AG04449 (cell line): ENCODE results near the gene SLC24A3.

Experiments used
- CTCF ChIA-PET: fragments of 350-600 bp; formaldehyde crosslinking; extraction: SDS; loops from one replicate; lab custom pipeline; 2021; ENCODE audit warnings: antibody characterized with exemption; lab: Yijun Ruan, JAX
- POLR2A ChIA-PET: fragments of 400-600, 350-600 bp; formaldehyde crosslinking; extraction: SDS; loops from one replicate; lab custom pipeline; 2020; ENCODE audit warnings: antibody characterized with exemption, inconsistent platforms; lab: Yijun Ruan, JAX
- DNase-seq: peaks from one replicate; pipeline ENCODE4 v3.0.0-alpha.2; 2010; ENCODE audit warnings: low read depth, low spot score
- H3K4me3 ChIP-seq: 2 replicates; pipeline ENCODE4 v1.5.1; 2011; ENCODE audit warnings: low read depth, mild to moderate bottlenecking, control low read depth, low read length
- CTCF ChIP-seq: IDR thresholded peaks from one replicate; pipeline ENCODE4 v1.5.1; 2011; ENCODE audit warnings: mild to moderate bottlenecking, moderate library complexity, low read length, control low read depth, inconsistent platforms; ENCODE audit not compliant: insufficient read depth; ENCODE audit errors: missing control alignments

Gene SLC24A3

GRCh38 chr20:19519466-19519865, 307.0 kb downstream of the SLC24A3 start:
- CTCF ChIA-PET: interaction anchor here (1.2 kb wide), 1 partner anchor 142 kb away, joined by 3 read pairs; no protein-coding TSS in a partner anchor
- H3K4me3 ChIP-seq: no peak overlapping the region
- POLR2A ChIA-PET: no interaction called here

GRCh38 chr20:19520261-19520660, 307.8 kb downstream of the SLC24A3 start:
- TF ChIP-seq CTCF: no peak
- ChIA-PET POLR2A (no interaction called here), CTCF (interaction anchor here (1.2 to 1.3 kb wide), 2 partner anchors 9 to 142 kb away, joined by 3 to 5 read pairs; no protein-coding TSS in a partner anchor)
- H3K4me3 ChIP-seq: no peak overlapping the region
- DNase-seq: no peak

More at GRCh38 chr20:19519466-19519865, 307.0 kb downstream of the SLC24A3 start:
- TF ChIP-seq CTCF: no peak
- no peak for DNase-seq

GRCh38 chr20:19522071-19522801, 309.8 kb downstream of the SLC24A3 start:
- ChIA-PET POLR2A (no interaction called here), CTCF (no interaction called here)
- no peak for TF ChIP-seq CTCF
- DNase-seq: no peak
- H3K4me3 ChIP-seq: no peak overlapping the region

GRCh38 chr20:19522836-19523590, 310.6 kb downstream of the SLC24A3 start:
- ChIA-PET POLR2A (no interaction called here), CTCF (no interaction called here)
- no peak for DNase-seq
- no peak for TF ChIP-seq CTCF
- no peak overlapping the region for H3K4me3 ChIP-seq

- ChIA-PET CTCF (no interaction called here), POLR2A (no interaction called here)
- no peak for DNase-seq
- TF ChIP-seq CTCF: no peak
- H3K4me3 ChIP-seq: no peak overlapping the region
Observed at GRCh38 chr20:19524691-19525090, 312.2 kb downstream of the SLC24A3 start.

GRCh38 chr20:19527509-19527908, 315.1 kb downstream of the SLC24A3 start:
- no peak for TF ChIP-seq CTCF
- ChIA-PET CTCF (interaction anchor here (0.9 kb wide), 1 partner anchor 19 kb away, joined by 3 read pairs; no protein-coding TSS in a partner anchor), POLR2A (no interaction called here)
- no peak for DNase-seq
- no peak overlapping the region for H3K4me3 ChIP-seq
